K562 treated with DMSO at 1 percent for 12 hours (cell line): ENCODE results near the gene KLHL24. TPM values are rescaled to one million over a fixed set of nuclear protein-coding genes. Genes with fewer than 3 reads are reported as not detected.

Experiments
- total RNA-seq: library from RNA; unstranded; fragments of 300-600 nt; gene quantifications from 2 replicates; pipeline ENCODE4 v1.2.3, GENCODE V29; 2022; ENCODE audit not compliant: insufficient read depth

KLHL24 gene
- total RNA-seq = 8.8 and 63.9 TPM in 2 replicates

GRCh38 chr3:183635431-183636220, at the start of gene KLHL24:
Gene KLHL24 (plus strand): TSS chr3:183635623. CDS start chr3:183650357, 14,734 bp downstream.

GRCh38 chr3:183697610-183698317, 62.3 kb downstream of the KLHL24 start, which contains the start of gene YEATS2:
Gene YEATS2 (plus strand): TSS chr3:183697797. CDS start chr3:183715163, 17,366 bp downstream.

Other genes starting within 250 kb of the KLHL24 start
- 1.8 and 2.3 TPM in 2 replicates for gene MCF2L2, start 207.0 kb upstream of the KLHL24 start, total RNA-seq
- 0.69 and 3.6 TPM in 2 replicates for gene KLHL6, start 79.9 kb upstream of the KLHL24 start, total RNA-seq
- gene YEATS2, start 62.2 kb downstream of the KLHL24 start, total RNA-seq = 5.9 and 17.3 TPM in 2 replicates
- 1.7 and 1.8 TPM in 2 replicates for gene MAP6D1, start 190.0 kb downstream of the KLHL24 start, total RNA-seq
- 36.0 and 47.1 TPM in 2 replicates for gene PARL, start 249.3 kb downstream of the KLHL24 start, total RNA-seq